Muscle layer of colon (tissue), 2 donors: ENCODE data around the gene CALU.

Experiments
- H3K27ac ChIP-seq: one replicate; pipeline ENCODE4 v1.7.0; 2013; ENCODE audit warnings: low read depth, mild to moderate bottlenecking, low read length, moderate library complexity
- H3K27me3 ChIP-seq, 2 donors: one replicate each; pipeline ENCODE4 v1.7.0; 2013; ENCODE audit warnings: low read length in 2 of 2, mild to moderate bottlenecking in 2 of 2; ENCODE audit not compliant: insufficient read depth in 2 of 2, control insufficient read depth in 1 of 2
- H3K36me3 ChIP-seq: one replicate; pipeline ENCODE4 v1.7.0; 2013; ENCODE audit warnings: mild to moderate bottlenecking, low read length; ENCODE audit not compliant: insufficient read depth
- H3K4me1 ChIP-seq: one replicate; pipeline ENCODE4 v1.7.0; 2013; ENCODE audit warnings: mild to moderate bottlenecking, low read length; ENCODE audit not compliant: insufficient read depth
- H3K4me3 ChIP-seq, 2 donors: one replicate each; pipeline ENCODE4 v1.7.0; 2013; ENCODE audit warnings: low read length in 2 of 2, low read depth in 1 of 2, mild to moderate bottlenecking in 1 of 2, moderate library complexity in 1 of 2
- H3K9ac ChIP-seq: one replicate; pipeline ENCODE4 v1.7.0; 2013; ENCODE audit warnings: low read length
- H3K9me3 ChIP-seq: one replicate; pipeline ENCODE4 v1.7.0; 2013; ENCODE audit warnings: mild to moderate bottlenecking, low read length
- donor health status: abdominal sarcoma.
- donor health status: Adenocarcinoma of cecum.

Gene CALU

GRCh38 chr7:128807191-128807590, 68.0 kb downstream of the CALU start:
- no peaks in the 10 kb centered on the region for H3K4me1 ChIP-seq
- H3K4me3 ChIP-seq: no peak overlapping the region
- H3K27ac ChIP-seq: no peak overlapping the region
- H3K9me3 ChIP-seq: no peaks in the 10 kb centered on the region
- H3K27me3 ChIP-seq: no peaks in the 10 kb centered on the region
- H3K36me3 ChIP-seq: peaks cover 41% of the 10 kb centered on the region
- H3K9ac ChIP-seq: no peak overlapping the region

GRCh38 chr7:128809363-128809762, 70.2 kb downstream of the CALU start:
- Histone ChIP-seq H3K9me3 (no peaks in the 10 kb centered on the region), H3K36me3 (peaks cover 41% of the 10 kb centered on the region), H3K27ac (no peak overlapping the region), H3K27me3 (no peaks in the 10 kb centered on the region), H3K9ac (no peak overlapping the region), H3K4me1 (no peaks in the 10 kb centered on the region), H3K4me3 (no peak overlapping the region)

DNA sequence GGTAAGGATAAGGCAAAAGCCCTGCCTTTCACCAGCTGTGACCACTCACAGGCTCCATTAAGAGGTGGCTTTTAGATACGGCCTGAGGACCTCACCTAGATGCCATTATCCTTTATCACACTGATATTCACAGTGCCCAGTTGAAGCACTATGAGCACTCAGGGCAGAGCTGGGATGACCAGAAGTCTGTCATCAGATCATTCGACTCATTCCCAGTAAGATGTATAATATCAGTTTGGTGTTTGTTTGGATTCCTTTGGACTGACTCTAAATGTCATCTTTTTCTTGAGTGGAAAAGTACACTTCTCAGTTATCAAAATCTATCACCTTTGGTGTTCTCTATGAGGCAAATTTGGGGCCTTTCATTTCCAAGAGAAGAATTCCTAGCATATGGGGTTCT, 71.3 kb downstream of the CALU start:
- Histone ChIP-seq H3K27me3 (no peaks in the 10 kb centered on the region), H3K4me3 (no peak overlapping the region), H3K36me3 (peaks cover 29% of the 10 kb centered on the region), H3K27ac (no peak overlapping the region), H3K4me1 (no peaks in the 10 kb centered on the region), H3K9me3 (no peaks in the 10 kb centered on the region), H3K9ac (no peak overlapping the region)

DNA sequence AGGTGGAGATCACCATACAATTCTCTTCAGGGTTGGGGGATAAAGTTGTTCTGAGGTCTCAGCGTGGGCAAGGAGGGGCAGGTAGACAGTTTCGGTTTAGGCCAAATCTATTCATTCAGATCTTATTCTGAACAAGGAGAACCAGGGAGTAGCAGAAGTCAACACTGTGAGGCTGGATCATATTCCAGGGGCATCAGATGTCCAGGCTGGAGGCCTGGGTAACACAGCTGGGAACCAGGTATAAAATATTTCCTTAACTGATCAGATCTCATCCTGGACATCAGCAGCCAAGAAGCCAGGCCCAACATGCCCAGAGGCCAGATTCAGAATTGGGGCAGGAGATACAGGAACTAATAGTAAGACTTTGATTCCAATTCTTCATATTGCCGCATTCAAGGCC, 71.8 kb downstream of the CALU start:
- H3K4me1 ChIP-seq: no peaks in the 10 kb centered on the region

GRCh38 chr7:128811631-128812430, 72.7 kb downstream of the CALU start:
- H3K9me3 ChIP-seq: no peaks in the 10 kb centered on the region
- H3K4me3 ChIP-seq: no peak overlapping the region
- no peak overlapping the region for H3K9ac ChIP-seq
- H3K27ac ChIP-seq: no peak overlapping the region
- no peaks in the 10 kb centered on the region for H3K4me1 ChIP-seq
- no peaks in the 10 kb centered on the region for H3K27me3 ChIP-seq
- peaks cover 17% of the 10 kb centered on the region for H3K36me3 ChIP-seq

More for the DNA sequence above, 71.8 kb downstream of the CALU start:
- Histone ChIP-seq H3K27me3 (no peaks in the 10 kb centered on the region), H3K27ac (no peak overlapping the region), H3K9me3 (no peaks in the 10 kb centered on the region), H3K4me3 (no peak overlapping the region), H3K9ac (no peak overlapping the region), H3K36me3 (peaks cover 24% of the 10 kb centered on the region)

DNA sequence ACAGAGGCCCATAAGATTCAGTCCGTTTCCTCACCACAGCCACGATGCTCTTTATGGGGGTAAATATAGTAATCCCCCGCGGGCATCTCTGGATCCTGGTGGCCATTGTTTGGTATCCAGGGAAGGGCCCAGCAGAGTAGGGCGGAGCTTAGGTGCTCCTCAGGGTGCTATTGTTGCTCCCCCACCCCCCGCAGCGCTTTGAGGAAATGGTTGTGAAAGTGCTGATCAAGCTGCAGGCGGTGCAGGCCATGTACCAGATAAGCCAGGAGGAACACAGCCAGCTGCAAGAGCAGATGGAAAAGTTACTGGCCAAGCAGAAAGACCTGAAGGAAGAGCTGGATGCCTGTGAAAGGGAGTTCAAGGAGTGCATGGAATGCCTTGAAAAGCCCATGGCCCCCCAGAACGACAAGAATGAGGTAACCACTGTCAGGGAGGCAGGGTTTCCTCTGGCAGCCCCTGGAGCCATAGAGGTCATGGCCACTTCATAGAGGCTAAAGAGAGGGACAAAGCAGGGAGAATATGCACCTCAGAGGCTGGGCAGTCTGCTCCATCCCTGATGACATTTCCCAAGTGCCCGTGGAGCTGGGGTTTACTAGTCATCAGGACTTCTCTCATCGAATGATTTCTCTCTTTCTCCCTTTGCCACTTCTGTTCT, 73.5 kb downstream of the CALU start:
- Histone ChIP-seq H3K27ac (no peak overlapping the region), H3K9ac (no peak overlapping the region), H3K4me1 (peaks cover 1% of the 10 kb centered on the region), H3K4me3 (no peak overlapping the region), H3K9me3 (no peaks in the 10 kb centered on the region), H3K36me3 (peaks cover 12% of the 10 kb centered on the region), H3K27me3 (no peaks in the 10 kb centered on the region)

DNA sequence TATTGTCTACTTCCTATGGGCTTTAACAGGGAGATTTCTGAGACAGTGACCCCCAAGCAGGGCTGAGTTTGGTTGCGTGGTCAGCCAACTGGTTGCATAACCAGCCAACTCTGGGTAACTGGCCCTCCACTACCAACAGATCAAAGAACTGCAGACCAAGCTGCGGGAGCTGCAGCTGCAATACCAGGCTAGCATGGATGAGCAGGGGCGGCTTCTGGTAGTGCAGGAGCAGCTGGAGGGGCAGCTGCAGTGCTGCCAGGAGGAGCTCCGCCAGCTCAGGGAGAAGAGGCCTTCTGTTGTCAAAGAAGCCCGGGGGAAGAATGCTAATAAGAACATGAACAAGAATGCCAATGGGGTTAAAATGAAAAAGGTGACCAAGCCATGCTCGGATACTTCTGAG, 75.3 kb downstream of the CALU start:
- H3K9me3 ChIP-seq: no peaks in the 10 kb centered on the region
- H3K4me3 ChIP-seq: no peak overlapping the region
- no peak overlapping the region for H3K27ac ChIP-seq
- H3K9ac ChIP-seq: no peak overlapping the region
- H3K4me1 ChIP-seq: peaks cover 15% of the 10 kb centered on the region
- no peaks in the 10 kb centered on the region for H3K36me3 ChIP-seq
- no peaks in the 10 kb centered on the region for H3K27me3 ChIP-seq

GRCh38 chr7:128815289-128815942, 76.3 kb downstream of the CALU start:
- no peaks in the 10 kb centered on the region for H3K9me3 ChIP-seq
- no peak overlapping the region for H3K4me3 ChIP-seq
- no peaks in the 10 kb centered on the region for H3K27me3 ChIP-seq
- no peak overlapping the region for H3K9ac ChIP-seq
- H3K27ac ChIP-seq: no peak overlapping the region
- peaks cover 15% of the 10 kb centered on the region for H3K4me1 ChIP-seq
- H3K36me3 ChIP-seq: no peaks in the 10 kb centered on the region

- H3K4me3 ChIP-seq: no peak overlapping the region
- H3K9me3 ChIP-seq: no peaks in the 10 kb centered on the region
- H3K27me3 ChIP-seq: no peaks in the 10 kb centered on the region
- H3K4me1 ChIP-seq: peaks cover 15% of the 10 kb centered on the region
- no peak overlapping the region for H3K9ac ChIP-seq
- H3K36me3 ChIP-seq: no peaks in the 10 kb centered on the region
- H3K27ac ChIP-seq: no peak overlapping the region
These were observed 79.5 kb downstream of the CALU start for GRCh38 chr7:128818694-128819093.
